Astrocyte (in vitro differentiated cells and primary cell): ENCODE results near the gene OSBP2. TPM values are rescaled to one million over a fixed set of nuclear protein-coding genes. Genes with fewer than 3 reads are reported as not detected.
"Not testable (repeated sequence)": the region's sequence is repeated elsewhere in the genome, so short reads cannot be mapped to it uniquely, and the experiment has no call there.

Experiments
- DNase-seq: peaks from one replicate; pipeline ENCODE4 v3.0.0-alpha.2; 2010; ENCODE audit warnings: low read depth
- FAIRE-seq: peaks from 2 replicates; lab custom pipeline; 2011; peaks lifted over from hg19 to GRCh38; lab: Jason Lieb, UNC
- H2AFZ ChIP-seq: 2 replicates; pipeline ENCODE4 v1.6.0; 2012; ENCODE audit warnings: low read depth, low read length, inconsistent platforms
- H3K27ac ChIP-seq: 2 replicates; pipeline ENCODE4 v1.5.1; 2011; ENCODE audit warnings: low read depth, low read length, inconsistent platforms
- H3K27me3 ChIP-seq: 2 replicates; pipeline ENCODE4 v1.6.0; 2011; ENCODE audit warnings: low read length, inconsistent platforms; ENCODE audit not compliant: insufficient read depth
- H3K36me3 ChIP-seq: 2 replicates; pipeline ENCODE4 v1.5.1; 2011; ENCODE audit warnings: low read length, inconsistent platforms; ENCODE audit not compliant: insufficient read depth
- H3K4me1 ChIP-seq: 2 replicates; pipeline ENCODE4 v1.5.1; 2011; ENCODE audit warnings: low read length, inconsistent platforms; ENCODE audit not compliant: insufficient read depth
- H3K4me2 ChIP-seq: 2 replicates; pipeline ENCODE4 v1.6.0; 2012; ENCODE audit warnings: low read length, inconsistent platforms
- H3K4me3 ChIP-seq: 2 replicates; pipeline ENCODE4 v1.5.1; 2011; ENCODE audit warnings: low read depth, mild to moderate bottlenecking, low read length, inconsistent platforms; ENCODE audit not compliant: insufficient read depth
- H3K79me2 ChIP-seq: 2 replicates; pipeline ENCODE4 v1.6.0; 2012; ENCODE audit warnings: mild to moderate bottlenecking, low read length, inconsistent platforms; ENCODE audit not compliant: insufficient read depth
- H3K9ac ChIP-seq: 2 replicates; pipeline ENCODE4 v1.6.0; 2012; ENCODE audit warnings: mild to moderate bottlenecking, low read length, inconsistent platforms
- H3K9me3 ChIP-seq: 2 replicates; pipeline ENCODE4 v1.5.1; 2012; ENCODE audit warnings: low read depth, mild to moderate bottlenecking, low read length, inconsistent platforms; ENCODE audit not compliant: insufficient read depth
- H4K20me1 ChIP-seq: 2 replicates; pipeline ENCODE4 v1.6.0; 2012; ENCODE audit warnings: low read length, inconsistent platforms; ENCODE audit not compliant: insufficient read depth
- H3K27ac Mint-ChIP-seq: one replicate; pipeline ENCODE4 v1.8.0; 2021; ENCODE audit warnings: mild to moderate bottlenecking, mixed read lengths; ENCODE audit not compliant: unreplicated experiment
- H3K27me3 Mint-ChIP-seq: one replicate; pipeline ENCODE4 v1.8.0; 2021; ENCODE audit warnings: low read depth, mixed read lengths; ENCODE audit not compliant: unreplicated experiment
- H3K36me3 Mint-ChIP-seq: one replicate; pipeline ENCODE4 v1.8.0; 2021; ENCODE audit warnings: low read depth, mixed read lengths; ENCODE audit not compliant: unreplicated experiment
- H3K4me1 Mint-ChIP-seq: one replicate; pipeline ENCODE4 v1.8.0; 2021; ENCODE audit warnings: low read depth, mixed read lengths; ENCODE audit not compliant: unreplicated experiment
- H3K4me3 Mint-ChIP-seq: one replicate; pipeline ENCODE4 v1.8.0; 2021; ENCODE audit warnings: mild to moderate bottlenecking, moderate library complexity, mixed read lengths; ENCODE audit not compliant: unreplicated experiment
- H3K9me3 Mint-ChIP-seq: one replicate; pipeline ENCODE4 v1.8.0; 2021; ENCODE audit warnings: mild to moderate bottlenecking, mixed read lengths; ENCODE audit not compliant: unreplicated experiment
- EZH2 ChIP-seq: IDR thresholded peaks from 2 replicates; pipeline ENCODE4 v1.6.1; 2012; ENCODE audit warnings: mild to moderate bottlenecking, low read length, inconsistent platforms; ENCODE audit not compliant: insufficient read depth
- total RNA-seq: library from RNA; stranded (reverse); gene quantifications from 2 replicates; pipeline ENCODE4 v1.2.1, GENCODE V29; 2021
- TF ChIP-seq, protein P1 (sequence below): IDR thresholded peaks from 2 replicates; pipeline ENCODE4 v1.5.1; 2011; ENCODE audit warnings: low read depth, mild to moderate bottlenecking, inconsistent platforms, low read length, moderate library complexity; ENCODE audit not compliant: insufficient read depth

OSBP2 gene
- total RNA-seq, 1 donor from 2014 or later = 0.48 TPM

DNA sequence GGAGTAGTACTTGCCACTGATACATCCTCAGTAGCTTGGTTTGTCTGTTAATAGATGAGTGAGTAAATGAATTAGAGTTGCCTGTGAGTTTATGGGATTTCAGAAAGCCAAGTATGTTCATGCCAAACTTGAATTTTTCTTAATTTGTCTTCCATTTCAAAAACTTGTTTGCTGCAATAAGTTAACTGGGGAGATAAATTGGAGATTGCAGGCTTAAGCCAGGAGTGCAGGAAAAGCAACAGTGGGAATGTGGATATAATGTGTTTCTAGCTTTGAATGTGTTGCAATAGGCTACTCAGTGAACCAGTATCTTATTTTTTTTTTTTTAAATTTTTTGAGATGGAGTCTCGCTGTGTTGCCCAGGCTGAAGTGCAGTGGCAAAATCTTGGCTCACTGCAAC, 8.2 kb downstream of the OSBP2 start:
- H3K4me1 Mint-ChIP-seq = peaks cover 16% of the 10 kb centered on the region
- no peaks in the 10 kb centered on the region for H3K9me3 Mint-ChIP-seq
- no peak overlapping the region for H2AFZ ChIP-seq
- DNase-seq = no peak
- H3K27ac Mint-ChIP-seq = no peak overlapping the region
- no peaks in the 10 kb centered on the region for H3K9me3 ChIP-seq
- no peak overlapping the region for H3K4me3 ChIP-seq
- H3K79me2 ChIP-seq = no peaks in the 10 kb centered on the region
- peaks cover 22% of the 10 kb centered on the region for H3K4me1 ChIP-seq
- H3K36me3 ChIP-seq = no peaks in the 10 kb centered on the region
- H3K4me3 Mint-ChIP-seq = no peak overlapping the region
- H3K27ac ChIP-seq = no peak overlapping the region
- H3K27me3 Mint-ChIP-seq = peaks cover 11% of the 10 kb centered on the region
- no peak for TF ChIP-seq EZH2
- H3K9ac ChIP-seq = no peak overlapping the region
- no peaks in the 10 kb centered on the region for H4K20me1 ChIP-seq
- FAIRE-seq = no peak
- H3K36me3 Mint-ChIP-seq = no peaks in the 10 kb centered on the region
- H3K4me2 ChIP-seq = no peak overlapping the region
- no peaks in the 10 kb centered on the region for H3K27me3 ChIP-seq

DNA sequence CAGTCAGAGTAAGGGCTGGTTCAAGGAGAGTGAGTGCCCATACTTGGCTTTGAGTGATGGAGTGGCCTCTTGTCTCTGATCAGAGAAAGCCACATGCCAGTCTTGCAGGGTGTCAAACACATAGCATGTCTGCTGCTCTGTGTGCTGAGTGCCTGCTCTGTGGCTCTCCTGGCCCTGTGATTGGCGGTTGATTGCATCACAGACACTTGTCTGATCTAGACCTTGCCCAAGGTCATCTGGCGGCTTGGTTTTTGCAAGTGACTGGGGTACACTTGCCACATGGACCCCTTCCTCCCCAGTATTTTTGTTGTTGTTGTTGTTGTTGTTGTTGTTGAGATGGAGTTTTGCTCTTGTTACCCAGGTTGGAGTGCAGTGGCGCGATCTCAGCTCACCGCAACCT, 10.3 kb downstream of the OSBP2 start:
- Histone ChIP-seq H3K27me3 (no peaks in the 10 kb centered on the region), H3K9me3 (no peaks in the 10 kb centered on the region), H3K79me2 (no peaks in the 10 kb centered on the region), H3K4me2 (no peak overlapping the region), H4K20me1 (no peaks in the 10 kb centered on the region), H2AFZ (no peak overlapping the region), H3K9ac (no peak overlapping the region), H3K36me3 (no peaks in the 10 kb centered on the region), H3K4me1 (peaks cover 22% of the 10 kb centered on the region), H3K27ac (no peak overlapping the region), H3K4me3 (no peak overlapping the region)
- DNase-seq = no peak
- H3K9me3 Mint-ChIP-seq = no peaks in the 10 kb centered on the region
- H3K4me3 Mint-ChIP-seq = no peak overlapping the region
- FAIRE-seq = no peak
- peaks cover 10% of the 10 kb centered on the region for H3K27me3 Mint-ChIP-seq
- H3K27ac Mint-ChIP-seq = no peak overlapping the region
- H3K4me1 Mint-ChIP-seq = peaks cover 16% of the 10 kb centered on the region
- no peaks in the 10 kb centered on the region for H3K36me3 Mint-ChIP-seq
- TF ChIP-seq EZH2 = no peak
- TF ChIP-seq, protein P1, sequence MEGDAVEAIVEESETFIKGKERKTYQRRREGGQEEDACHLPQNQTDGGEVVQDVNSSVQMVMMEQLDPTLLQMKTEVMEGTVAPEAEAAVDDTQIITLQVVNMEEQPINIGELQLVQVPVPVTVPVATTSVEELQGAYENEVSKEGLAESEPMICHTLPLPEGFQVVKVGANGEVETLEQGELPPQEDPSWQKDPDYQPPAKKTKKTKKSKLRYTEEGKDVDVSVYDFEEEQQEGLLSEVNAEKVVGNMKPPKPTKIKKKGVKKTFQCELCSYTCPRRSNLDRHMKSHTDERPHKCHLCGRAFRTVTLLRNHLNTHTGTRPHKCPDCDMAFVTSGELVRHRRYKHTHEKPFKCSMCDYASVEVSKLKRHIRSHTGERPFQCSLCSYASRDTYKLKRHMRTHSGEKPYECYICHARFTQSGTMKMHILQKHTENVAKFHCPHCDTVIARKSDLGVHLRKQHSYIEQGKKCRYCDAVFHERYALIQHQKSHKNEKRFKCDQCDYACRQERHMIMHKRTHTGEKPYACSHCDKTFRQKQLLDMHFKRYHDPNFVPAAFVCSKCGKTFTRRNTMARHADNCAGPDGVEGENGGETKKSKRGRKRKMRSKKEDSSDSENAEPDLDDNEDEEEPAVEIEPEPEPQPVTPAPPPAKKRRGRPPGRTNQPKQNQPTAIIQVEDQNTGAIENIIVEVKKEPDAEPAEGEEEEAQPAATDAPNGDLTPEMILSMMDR = no peak

DNA sequence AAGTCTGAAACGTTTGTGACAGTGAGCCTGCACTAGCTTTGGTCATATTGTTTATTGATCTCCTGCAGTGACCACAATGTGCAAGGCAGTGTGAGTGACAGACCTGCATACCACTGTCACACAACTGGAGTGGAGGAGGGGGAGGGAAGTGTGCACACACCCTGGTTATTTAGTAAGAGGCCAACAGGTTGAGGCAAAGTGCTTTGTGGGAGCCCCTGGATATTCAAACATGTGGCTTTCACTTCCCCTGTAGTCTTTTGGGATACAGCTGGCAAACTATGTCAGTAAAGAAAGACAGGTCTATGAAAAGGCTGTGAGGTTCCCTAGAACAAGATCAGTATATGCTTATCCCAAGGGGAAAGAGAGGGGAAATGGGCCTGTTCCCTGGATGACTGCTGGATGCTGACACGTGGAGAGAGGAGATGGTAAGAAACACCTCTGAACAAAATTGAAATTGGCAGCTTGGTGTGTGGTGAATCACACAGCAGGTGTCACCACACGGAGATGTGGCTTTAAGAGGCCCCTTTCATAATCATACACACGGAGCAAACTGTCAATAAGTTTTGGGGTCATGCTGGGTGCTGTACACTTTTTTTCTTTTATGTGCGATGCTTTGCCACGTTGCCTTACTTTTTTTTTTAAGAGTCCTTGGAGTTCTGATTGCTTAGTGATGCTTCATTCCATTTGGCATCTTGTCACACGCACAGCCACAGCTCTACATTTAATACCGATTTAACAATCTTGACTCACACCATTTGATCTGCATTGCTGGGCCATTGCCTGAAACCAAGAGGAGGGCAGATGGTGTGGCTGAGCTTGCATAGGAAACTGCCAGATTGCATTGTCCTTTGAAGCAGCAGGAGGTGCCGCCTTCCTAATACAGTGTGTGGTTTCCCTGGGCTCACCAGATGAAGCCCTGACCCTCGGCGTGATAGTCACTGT, 11.3 kb downstream of the OSBP2 start:
- H3K4me1 Mint-ChIP-seq = peaks cover 16% of the 10 kb centered on the region
- FAIRE-seq (peak; percentile 87), DNase-seq (peak; percentile 88)
- peak overlapping the region; percentile 12 for H3K4me2 ChIP-seq
- H3K36me3 ChIP-seq = no peaks in the 10 kb centered on the region
- H3K27me3 ChIP-seq = no peaks in the 10 kb centered on the region
- H3K27ac ChIP-seq = peak overlapping the region; percentile 22
- H3K4me3 Mint-ChIP-seq = no peak overlapping the region
- no peaks in the 10 kb centered on the region for H4K20me1 ChIP-seq
- H3K27ac Mint-ChIP-seq = no peak overlapping the region
- H3K36me3 Mint-ChIP-seq = no peaks in the 10 kb centered on the region
- H3K79me2 ChIP-seq = no peaks in the 10 kb centered on the region
- H3K9me3 Mint-ChIP-seq = no peaks in the 10 kb centered on the region
- no peak for TF ChIP-seq EZH2
- TF ChIP-seq, protein P1 = no peak
- no peak overlapping the region for H2AFZ ChIP-seq
- H3K4me3 ChIP-seq = no peak overlapping the region
- H3K27me3 Mint-ChIP-seq = peaks cover 10% of the 10 kb centered on the region
- peaks cover 22% of the 10 kb centered on the region for H3K4me1 ChIP-seq
- no peak overlapping the region for H3K9ac ChIP-seq
- no peaks in the 10 kb centered on the region for H3K9me3 ChIP-seq

DNA sequence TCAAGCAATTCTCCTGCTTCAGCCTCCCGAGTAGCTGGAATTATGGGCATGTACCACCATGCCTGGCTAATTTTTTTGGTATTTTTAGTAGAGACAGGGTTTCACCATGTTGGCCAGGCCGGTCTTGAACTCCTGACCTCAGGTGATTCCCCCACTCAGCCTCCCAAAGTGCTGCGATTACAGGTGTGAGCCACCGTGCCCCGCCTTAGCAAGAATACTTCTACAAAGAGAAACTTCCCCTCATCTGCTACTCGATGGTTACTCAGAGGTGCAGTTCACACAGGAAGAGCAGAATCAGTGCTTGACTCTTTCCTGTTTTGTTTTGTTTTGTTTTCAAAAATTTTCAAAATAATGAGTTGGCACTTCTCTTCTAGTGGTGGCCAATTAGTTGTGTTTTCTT, 15.3 kb downstream of the OSBP2 start:
- DNase-seq, H3K36me3 ChIP-seq, H3K79me2 ChIP-seq, FAIRE-seq, H2AFZ ChIP-seq, H3K9ac ChIP-seq, H3K27ac Mint-ChIP-seq, H3K4me3 ChIP-seq, H3K4me3 Mint-ChIP-seq, H4K20me1 ChIP-seq, H3K4me1 Mint-ChIP-seq, H3K4me2 ChIP-seq, H3K9me3 ChIP-seq, H3K9me3 Mint-ChIP-seq, H3K36me3 Mint-ChIP-seq, H3K27me3 ChIP-seq, H3K27ac ChIP-seq: not testable (repeated sequence)
- peaks cover 15% of the 10 kb centered on the region for H3K4me1 ChIP-seq
- peaks cover 13% of the 10 kb centered on the region for H3K27me3 Mint-ChIP-seq
